Stomach (tissue), 4 donors: ENCODE results near the gene BCLAF1.

Experiments used
- POLR2A ChIP-seq, 4 donors: fragments of 450-650 bp; IDR thresholded peaks; one replicate each; pipeline ENCODE4 v1.6.1; 2016; ENCODE audit warnings: antibody characterized with exemption in 4 of 4, control low read depth in 2 of 4, mild to moderate bottlenecking in 1 of 4, moderate library complexity in 1 of 4
- POLR2AphosphoS5 ChIP-seq, 3 donors: sonication (generic); formaldehyde crosslinking; IDR thresholded peaks; one replicate each; pipeline ENCODE4 v1.6.1; 2016; ENCODE audit warnings: antibody characterized with exemption in 3 of 3
- TF ChIP-seq, protein P1 (sequence below), 7 experiments: fragments of 450-650 bp in 4 of 7; fragments of 200-600 bp in 3 of 7; sonication (generic) in 3 of 7; IDR thresholded peaks; one replicate each; pipeline ENCODE4 v1.5.1; 2016 to 2019; ENCODE audit warnings: antibody characterized with exemption in 7 of 7, control low read depth in 2 of 7, mild to moderate bottlenecking in 1 of 7

DNA sequence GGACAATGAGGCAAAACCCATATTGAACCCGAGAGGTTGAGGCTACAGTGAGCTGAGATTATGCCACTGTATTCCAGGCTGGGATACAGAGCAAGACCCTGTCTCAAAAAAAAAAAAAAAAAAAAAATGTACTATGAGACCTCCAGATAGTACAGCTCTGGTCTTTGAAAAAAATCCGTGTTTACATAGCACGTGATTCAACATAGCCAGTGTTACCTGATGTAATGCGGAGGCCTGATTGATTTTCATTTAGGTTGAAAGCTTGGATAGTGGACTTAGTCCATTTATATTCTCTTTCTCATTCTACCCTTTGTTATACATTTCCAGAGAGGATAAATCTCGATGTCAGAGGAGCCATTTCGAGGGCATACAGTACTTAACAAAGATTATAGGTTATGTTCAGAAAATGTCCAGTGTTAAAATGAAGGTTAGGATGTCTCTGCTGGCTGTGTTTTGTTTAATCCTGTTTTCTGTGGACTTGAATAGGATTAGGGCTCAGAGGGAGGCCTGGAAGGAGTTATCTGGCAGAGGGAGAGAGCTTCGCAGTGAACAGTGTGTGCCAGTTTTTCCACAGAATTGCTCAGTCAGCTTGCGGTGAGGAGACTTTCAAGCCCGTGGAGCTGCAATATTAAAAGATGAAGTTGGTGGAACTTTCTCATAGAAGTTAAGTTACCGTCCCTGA lies 33.9 kb upstream of the BCLAF1 start:
- TF ChIP-seq, protein P1, sequence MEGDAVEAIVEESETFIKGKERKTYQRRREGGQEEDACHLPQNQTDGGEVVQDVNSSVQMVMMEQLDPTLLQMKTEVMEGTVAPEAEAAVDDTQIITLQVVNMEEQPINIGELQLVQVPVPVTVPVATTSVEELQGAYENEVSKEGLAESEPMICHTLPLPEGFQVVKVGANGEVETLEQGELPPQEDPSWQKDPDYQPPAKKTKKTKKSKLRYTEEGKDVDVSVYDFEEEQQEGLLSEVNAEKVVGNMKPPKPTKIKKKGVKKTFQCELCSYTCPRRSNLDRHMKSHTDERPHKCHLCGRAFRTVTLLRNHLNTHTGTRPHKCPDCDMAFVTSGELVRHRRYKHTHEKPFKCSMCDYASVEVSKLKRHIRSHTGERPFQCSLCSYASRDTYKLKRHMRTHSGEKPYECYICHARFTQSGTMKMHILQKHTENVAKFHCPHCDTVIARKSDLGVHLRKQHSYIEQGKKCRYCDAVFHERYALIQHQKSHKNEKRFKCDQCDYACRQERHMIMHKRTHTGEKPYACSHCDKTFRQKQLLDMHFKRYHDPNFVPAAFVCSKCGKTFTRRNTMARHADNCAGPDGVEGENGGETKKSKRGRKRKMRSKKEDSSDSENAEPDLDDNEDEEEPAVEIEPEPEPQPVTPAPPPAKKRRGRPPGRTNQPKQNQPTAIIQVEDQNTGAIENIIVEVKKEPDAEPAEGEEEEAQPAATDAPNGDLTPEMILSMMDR (IDR thresholded peaks at IDR 0.05): no peak
- TF ChIP-seq POLR2AphosphoS5 (IDR thresholded peaks at IDR 0.05): no peak
- TF ChIP-seq POLR2A (IDR thresholded peaks at IDR 0.05): no peak
